ENCODE measurements around the gene NCAN. TPM values are rescaled to one million over a fixed set of nuclear protein-coding genes. Genes with fewer than 3 reads are reported as not detected.

The NCAN gene
- total RNA-seq, result 18.9 TPM

GRCh38 chr19:19211499-19212420 lies at the start of gene NCAN:
Gene NCAN (plus strand): TSS chr19:19211958. CDS start chr19:19216954, 4,996 bp downstream.

GRCh38 chr19:19170053-19170872 lies 41.5 kb upstream of the NCAN start, which contains the start of gene MEF2B:
Gene MEF2B (minus strand): TSS chr19:19170263. CDS start chr19:19150735, 19,528 bp downstream.

GRCh38 chr19:19192078-19192882 lies 19.5 kb upstream of the NCAN start, which contains the start of the genes BORCS8 and RFXANK:
Gene BORCS8 (minus strand): TSS chr19:19192152. CDS start chr19:19192117, 35 bp downstream.
Gene RFXANK (plus strand): TSS chr19:19192258. CDS start chr19:19193947, 1,689 bp downstream.

GRCh38 chr19:19203012-19203856 lies 8.5 kb upstream of the NCAN start, which contains the start of gene NR2C2AP:
Gene NR2C2AP (minus strand): TSS chr19:19203414. CDS start chr19:19203060, 354 bp downstream.

Other genes with a start within 250 kb of the NCAN start
- 106 TPM for gene SUGP2, start 178.4 kb upstream of the NCAN start, total RNA-seq
- gene ARMC6, start 178.4 kb upstream of the NCAN start, total RNA-seq, result 30.1 TPM
- 15.8 TPM for gene SLC25A42, start 148.0 kb upstream of the NCAN start, total RNA-seq
- 13.0 TPM for gene TMEM161A, start 73.5 kb upstream of the NCAN start, total RNA-seq
- 0.33 TPM for gene MEF2B, start 41.7 kb upstream of the NCAN start, total RNA-seq
- 11.3 TPM for gene BORCS8, start 19.8 kb upstream of the NCAN start, total RNA-seq
- gene RFXANK, start 19.7 kb upstream of the NCAN start, total RNA-seq, result 31.6 TPM
- 7.6 TPM for gene NR2C2AP, start 8.5 kb upstream of the NCAN start, total RNA-seq
- gene TM6SF2, start 61.3 kb downstream of the NCAN start, total RNA-seq, result 0.99 TPM
- 36.1 TPM for gene SUGP1, start 108.6 kb downstream of the NCAN start, total RNA-seq
- 88.7 TPM for gene MAU2, start 108.9 kb downstream of the NCAN start, total RNA-seq
- gene GATAD2A, start 193.7 kb downstream of the NCAN start, total RNA-seq, result 43.4 TPM